ENCODE results near the gene CCDC196.
A peak's percentile ranks its signal among the peaks of the same experiment; 100 is the strongest.

Gene CCDC196

GRCh38 chr14:66485910-66486421 is at the start of gene CCDC196:
Gene CCDC196, plus strand, starts transcription at chr14:66486371. Its CDS starts 132 bp downstream, at chr14:66486503.
- no peak for DNase-seq
- in situ Hi-C loops (cut with MboI; ENCODE audit: low pct_unique_long_range_greater_than_20kb, low sequenced_read_pairs) = no loop called here

- in situ Hi-C loops (cut with MboI; ENCODE audit: low pct_unique_long_range_greater_than_20kb, low sequenced_read_pairs) = no loop called here
- no peak for DNase-seq
Measured at GRCh38 chr14:66440801-66441200, 45.4 kb upstream of the CCDC196 start.

GRCh38 chr14:66442953-66443571 is 43.1 kb upstream of the CCDC196 start:
- no peak for DNase-seq
- in situ Hi-C loops (cut with MboI; ENCODE audit: low pct_unique_long_range_greater_than_20kb, low sequenced_read_pairs) = no loop called here

- in situ Hi-C loops (cut with MboI; ENCODE audit: low pct_unique_long_range_greater_than_20kb, low sequenced_read_pairs) = no loop called here
- DNase-seq = no peak
Measured at GRCh38 chr14:66443785-66444184, 42.4 kb upstream of the CCDC196 start.

- no peak for DNase-seq
- in situ Hi-C loops (cut with MboI; ENCODE audit: low pct_unique_long_range_greater_than_20kb, low sequenced_read_pairs) = no loop called here
Measured at GRCh38 chr14:66444271-66444927, 41.8 kb upstream of the CCDC196 start.

- in situ Hi-C loops (cut with MboI; ENCODE audit: low pct_unique_long_range_greater_than_20kb, low sequenced_read_pairs) = no loop called here
- no peak for DNase-seq
Measured at GRCh38 chr14:66445936-66446335, 40.2 kb upstream of the CCDC196 start.

- no peak for DNase-seq
- in situ Hi-C loops (cut with MboI; ENCODE audit: low pct_unique_long_range_greater_than_20kb, low sequenced_read_pairs) = no loop called here
Measured at GRCh38 chr14:66453469-66453868, 32.7 kb upstream of the CCDC196 start.

GRCh38 chr14:66459603-66460002 is 26.6 kb upstream of the CCDC196 start:
- in situ Hi-C loops (cut with MboI; ENCODE audit: low pct_unique_long_range_greater_than_20kb, low sequenced_read_pairs) = no loop called here
- no peak for DNase-seq

GRCh38 chr14:66464261-66464660 is 21.9 kb upstream of the CCDC196 start:
- no peak for DNase-seq
- in situ Hi-C loops (cut with MboI; ENCODE audit: low pct_unique_long_range_greater_than_20kb, low sequenced_read_pairs) = no loop called here

GRCh38 chr14:66468778-66469367 is 17.3 kb upstream of the CCDC196 start:
- DNase-seq = no peak
- in situ Hi-C loops (cut with MboI; ENCODE audit: low pct_unique_long_range_greater_than_20kb, low sequenced_read_pairs) = no loop called here

- in situ Hi-C loops (cut with MboI; ENCODE audit: low pct_unique_long_range_greater_than_20kb, low sequenced_read_pairs) = no loop called here
- DNase-seq = no peak
Measured at GRCh38 chr14:66471584-66471983, 14.6 kb upstream of the CCDC196 start.

- in situ Hi-C loops (cut with MboI; ENCODE audit: low pct_unique_long_range_greater_than_20kb, low sequenced_read_pairs) = no loop called here
- no peak for DNase-seq
Measured at GRCh38 chr14:66472251-66472650, 13.9 kb upstream of the CCDC196 start.

GRCh38 chr14:66473223-66473622 is 12.9 kb upstream of the CCDC196 start:
- no peak for DNase-seq
- in situ Hi-C loops (cut with MboI; ENCODE audit: low pct_unique_long_range_greater_than_20kb, low sequenced_read_pairs) = no loop called here

GRCh38 chr14:66476964-66477363 is 9.2 kb upstream of the CCDC196 start:
- DNase-seq = no peak
- in situ Hi-C loops (cut with MboI; ENCODE audit: low pct_unique_long_range_greater_than_20kb, low sequenced_read_pairs) = no loop called here

GRCh38 chr14:66477567-66477966 is 8.6 kb upstream of the CCDC196 start:
- peak; percentile 54 for DNase-seq
- in situ Hi-C loops (cut with MboI; ENCODE audit: low pct_unique_long_range_greater_than_20kb, low sequenced_read_pairs) = no loop called here

- no peak for DNase-seq
- in situ Hi-C loops (cut with MboI; ENCODE audit: low pct_unique_long_range_greater_than_20kb, low sequenced_read_pairs) = no loop called here
Measured at GRCh38 chr14:66482873-66483272, 3.3 kb upstream of the CCDC196 start.

GRCh38 chr14:66483322-66483721 is 2.8 kb upstream of the CCDC196 start:
- no peak for DNase-seq
- in situ Hi-C loops (cut with MboI; ENCODE audit: low pct_unique_long_range_greater_than_20kb, low sequenced_read_pairs) = no loop called here

GRCh38 chr14:66485029-66485428 is 1.1 kb upstream of the CCDC196 start:
- in situ Hi-C loops (cut with MboI; ENCODE audit: low pct_unique_long_range_greater_than_20kb, low sequenced_read_pairs) = no loop called here
- no peak for DNase-seq

- DNase-seq = no peak
- in situ Hi-C loops (cut with MboI; ENCODE audit: low pct_unique_long_range_greater_than_20kb, low sequenced_read_pairs) = no loop called here
Measured at GRCh38 chr14:66487164-66487563, 993 bp downstream of the CCDC196 start.

Data from KBM-7 (cell line).